Activated CD4-positive, CD25-positive, alpha-beta regulatory T cell treated with anti-CD3 and anti-CD28 coated beads, Interleukin-2, amount 50 U/mL, for 24 hours (primary cell): ENCODE results near the gene SH3GLB2.
"Not testable (repeated sequence)": the region's sequence is repeated elsewhere in the genome, so short reads cannot be mapped to it uniquely, and the experiment has no call there.

Experiments
- ATAC-seq, 2 donors: fragments of 150-1000 bp; cut with Tn5 transposase; one replicate each; pipeline ENCODE4 v1.10.0; 2021; ENCODE audit warnings: mild to moderate bottlenecking in 1 of 2, moderate library complexity in 1 of 2

SH3GLB2 gene

GRCh38 chr9:129053020-129053419 lies 24.9 kb upstream of the SH3GLB2 start:
- ATAC-seq: no peak

GRCh38 chr9:129052592-129052991 lies 24.5 kb upstream of the SH3GLB2 start:
- no peak for ATAC-seq

- ATAC-seq: no peak
These were observed 13.9 kb upstream of the SH3GLB2 start for GRCh38 chr9:129042016-129042415.

GRCh38 chr9:129040113-129040643 lies 12.0 kb upstream of the SH3GLB2 start:
- ATAC-seq: no peak

- no peak for ATAC-seq
These were observed 10.2 kb upstream of the SH3GLB2 start for GRCh38 chr9:129038109-129038852.

GRCh38 chr9:129037767-129038098 lies 9.6 kb upstream of the SH3GLB2 start:
- no peak for ATAC-seq

- ATAC-seq: no peak
These were observed 9.0 kb upstream of the SH3GLB2 start for GRCh38 chr9:129036923-129037766.

- ATAC-seq: peak; percentile 99
These were observed 8.3 kb upstream of the SH3GLB2 start, which contains the start of gene MIGA2 for GRCh38 chr9:129036241-129036922. MIGA2 (plus strand) TSS chr9:129036626; CDS start chr9:129040595, 3,969 bp downstream.

- not testable (repeated sequence) for ATAC-seq
These were observed 7.7 kb upstream of the SH3GLB2 start for GRCh38 chr9:129035838-129036237.

GRCh38 chr9:129033216-129033615 lies 5.1 kb upstream of the SH3GLB2 start:
- ATAC-seq: no peak

- no peak for ATAC-seq
These were observed 4.5 kb upstream of the SH3GLB2 start for GRCh38 chr9:129032541-129033159.

GRCh38 chr9:129031514-129031913 lies 3.4 kb upstream of the SH3GLB2 start:
- ATAC-seq: no peak

GRCh38 chr9:129030191-129030590 lies 2.1 kb upstream of the SH3GLB2 start:
- no peak for ATAC-seq

GRCh38 chr9:129027685-129028191 lies 393 bp downstream of the SH3GLB2 start:
- peak; percentile 68 to 74 for ATAC-seq

- ATAC-seq: no peak
These were observed 877 bp downstream of the SH3GLB2 start for GRCh38 chr9:129027224-129027684.

- ATAC-seq: no peak
These were observed 1.5 kb downstream of the SH3GLB2 start for GRCh38 chr9:129026442-129027223.

GRCh38 chr9:129023908-129024233 lies 4.3 kb downstream of the SH3GLB2 start:
- no peak for ATAC-seq

GRCh38 chr9:129023036-129023907 lies 4.9 kb downstream of the SH3GLB2 start:
- no peak for ATAC-seq

- no peak for ATAC-seq
These were observed 6.1 kb downstream of the SH3GLB2 start for GRCh38 chr9:129022037-129022436.

- peak; percentile 47 to 69 for ATAC-seq
These were observed 7.0 kb downstream of the SH3GLB2 start for GRCh38 chr9:129021091-129021490.

- no peak for ATAC-seq
These were observed 13.5 kb downstream of the SH3GLB2 start for GRCh38 chr9:129014608-129015007.
